K562 (cell line): Measurements from ENCODE around the gene CACNA1C. TPM values are rescaled to one million over a fixed set of nuclear protein-coding genes. Genes with fewer than 3 reads are reported as not detected.
A peak's percentile ranks its signal among the peaks of the same experiment; 100 is the strongest.

ENCODE experiments used
- ATAC-seq: fragments of 200-7000 bp; cut with Tn5 transposase; 3 replicates; pipeline ENCODE4 v1.9.1; 2020; ENCODE audit warnings: moderate library complexity
- BruUV-seq: library from RNA; stranded (reverse); fragments of 400-500 nt; replicated peaks from 2 replicates; lab custom pipeline; 2021; lab: Mats Ljungman, UMichigan
- CTCF ChIA-PET: fragments of 300-600 bp; formaldehyde crosslinking; extraction: SDS; loops from one replicate; lab custom pipeline; 2021; ENCODE audit warnings: low intra/inter-chr PET ratio; lab: Yijun Ruan, JAX
- POLR2A ChIA-PET: fragments of 300-600, 350-650 bp; sonication (Branson Sonifier 250); formaldehyde crosslinking; extraction: SDS; loops from one replicate; lab custom pipeline; 2021; ENCODE audit warnings: antibody characterized with exemption, inconsistent platforms; lab: Yijun Ruan, JAX
- DNase-seq, 4 experiments: peaks; one replicate each; pipeline versions ENCODE4 v3.0.0 to v3.0.0-alpha.2; 2011 to 2018; ENCODE audit warnings: low spot score in 3 of 4, mixed read lengths in 3 of 4; ENCODE audit errors: extremely low read depth in 1 of 4
- FAIRE-seq: peaks from 2 replicates; lab custom pipeline; 2011; peaks lifted over from hg19 to GRCh38; lab: Jason Lieb, UNC
- H2AFZ ChIP-seq: 2 replicates; pipeline ENCODE4 v1.6.0; 2011; ENCODE audit warnings: low read depth, low read length, control low read depth, inconsistent platforms
- H3K27ac ChIP-seq: fragments of 200-600 bp; 3 replicates; pipeline ENCODE4 v1.8.0; 2011; ENCODE audit warnings: low read depth, mild to moderate bottlenecking, control low read depth, inconsistent platforms, low read length, moderate library complexity, mixed read lengths; ENCODE audit errors: extremely low read depth
- H3K27me3 ChIP-seq, 2 experiments: fragments of 300-600 bp in 1 of 2; 2 replicates in 1 of 2; 3 replicates in 1 of 2; pipeline versions ENCODE4 v1.6.0 to v1.8.0; 2011; ENCODE audit warnings: inconsistent platforms in 2 of 2, low read length in 2 of 2, mild to moderate bottlenecking in 1 of 2, mixed read lengths in 1 of 2, moderate library complexity in 1 of 2; ENCODE audit not compliant: control insufficient read depth in 2 of 2, insufficient read depth in 2 of 2
- H3K36me3 ChIP-seq: fragments of 300-600 bp; 3 replicates; pipeline ENCODE4 v1.8.0; 2011; ENCODE audit warnings: mild to moderate bottlenecking, low read length, inconsistent platforms; ENCODE audit not compliant: control insufficient read depth, insufficient read depth
- H3K4me1 ChIP-seq, 2 experiments: fragments of 200-600 bp in 1 of 2; replicated peaks in 1 of 2; 2 replicates in 1 of 2; 3 replicates in 1 of 2; pipeline versions ENCODE4 v1.5.1 to v1.8.0; 2011; ENCODE audit warnings: inconsistent platforms in 2 of 2, low read length in 2 of 2, mild to moderate bottlenecking in 1 of 2, mixed read lengths in 1 of 2, moderate library complexity in 1 of 2; ENCODE audit not compliant: control insufficient read depth in 2 of 2, insufficient read depth in 2 of 2
- H3K4me2 ChIP-seq: 2 replicates; pipeline ENCODE4 v1.6.1; 2011; ENCODE audit warnings: low read length, control low read depth, inconsistent platforms, mixed read lengths; ENCODE audit not compliant: insufficient read depth
- H3K4me3 ChIP-seq: fragments of 200-600 bp; sonication (generic), shearing (Covaris generic); 2 replicates; pipeline ENCODE4 v1.5.1; 2016; ENCODE audit warnings: control low read depth, inconsistent platforms
- H3K79me2 ChIP-seq: fragments of 200-600 bp; 3 replicates; pipeline ENCODE4 v1.8.0; 2011; ENCODE audit warnings: low read length, inconsistent platforms; ENCODE audit not compliant: control insufficient read depth, insufficient read depth
- H3K9ac ChIP-seq, 2 experiments: 2 replicates each; pipeline versions ENCODE4 v1.6.0 to v1.6.1; 2011; ENCODE audit warnings: low read depth in 2 of 2, low read length in 2 of 2, control low read depth in 1 of 2, inconsistent platforms in 1 of 2, mild to moderate bottlenecking in 1 of 2, mixed read lengths in 1 of 2; ENCODE audit not compliant: insufficient read depth in 1 of 2
- H3K9me1 ChIP-seq: one replicate; pipeline ENCODE4 v1.6.0; 2011; ENCODE audit warnings: inconsistent platforms, mild to moderate bottlenecking, low read length, moderate library complexity; ENCODE audit not compliant: control insufficient read depth, insufficient read depth
- H3K9me3 ChIP-seq: replicated peaks from 2 replicates; pipeline ENCODE4 v1.5.1; 2011; ENCODE audit warnings: low read depth, low read length, inconsistent platforms; ENCODE audit not compliant: control insufficient read depth, insufficient read depth
- H4K20me1 ChIP-seq: replicated peaks from 2 replicates; pipeline ENCODE4 v1.6.1; 2011; ENCODE audit warnings: low read length, inconsistent platforms, mixed read lengths; ENCODE audit not compliant: control insufficient read depth, insufficient read depth
- CTCF ChIP-seq, 3 experiments: IDR thresholded peaks in 2 of 3; conservative IDR thresholded peaks in 1 of 3; 2 replicates each; pipeline ENCODE4 v1.5.1; 2011 to 2012; ENCODE audit warnings: low read length in 3 of 3, mild to moderate bottlenecking in 3 of 3, control low read depth in 2 of 3, improper control_type of control experiment in 1 of 3, inconsistent platforms in 1 of 3, low read depth in 1 of 3, mixed read lengths in 1 of 3, moderate library complexity in 1 of 3; ENCODE audit not compliant: insufficient read depth in 2 of 3
- FIP1L1 ChIP-seq: fragments of 200-400 bp; formaldehyde crosslinking; IDR thresholded peaks from 2 replicates; pipeline ENCODE4 v1.6.1; 2018; ENCODE audit warnings: mild to moderate bottlenecking, low read depth, low read length; ENCODE audit not compliant: poor library complexity, severe bottlenecking
- GABPB2 ChIP-seq: fragments of 250-450 bp; sonication (Bioruptor Pico); conservative IDR thresholded peaks from 2 replicates; pipeline ENCODE4 v1.5.1; 2021; ENCODE audit warnings: mild to moderate bottlenecking
- JUN ChIP-seq, 2 experiments: sonication (generic) in 1 of 2; formaldehyde crosslinking in 1 of 2; IDR thresholded peaks; 2 replicates each; pipeline versions ENCODE4 v1.6.1 to v1.8.0; 2012 to 2022; ENCODE audit warnings: borderline replicate concordance in 2 of 2, mild to moderate bottlenecking in 2 of 2, improper control_type of control experiment in 1 of 2, low read depth in 1 of 2, low read length in 1 of 2, missing genetic modification reagents in 1 of 2
- LCOR ChIP-seq: sonication (generic); formaldehyde crosslinking; IDR thresholded peaks from 2 replicates; pipeline ENCODE4 v1.8.0; 2022; ENCODE audit warnings: mild to moderate bottlenecking, missing genetic modification reagents
- MYBL2 ChIP-seq, 2 experiments: fragments of 450-650 bp in 1 of 2; sonication (generic) in 1 of 2; formaldehyde crosslinking in 1 of 2; IDR thresholded peaks; 2 replicates each; pipeline versions ENCODE4 v1.6.1 to v1.8.1; 2017 to 2022; ENCODE audit warnings: borderline replicate concordance in 1 of 2, inconsistent platforms in 1 of 2, low read depth in 1 of 2, mild to moderate bottlenecking in 1 of 2, missing genetic modification reagents in 1 of 2, moderate library complexity in 1 of 2
- SIX5 ChIP-seq, 2 experiments: IDR thresholded peaks; 2 replicates each; pipeline ENCODE4 v1.6.1; 2011; ENCODE audit warnings: low read length in 2 of 2, borderline replicate concordance in 1 of 2, low read depth in 1 of 2, mild to moderate bottlenecking in 1 of 2, moderate library complexity in 1 of 2; ENCODE audit not compliant: insufficient read depth in 1 of 2
- SMC3 ChIP-seq: conservative IDR thresholded peaks from 2 replicates; pipeline ENCODE4 v1.6.1; 2011; ENCODE audit warnings: low read depth, low read length, improper control_type of control experiment; ENCODE audit not compliant: insufficient read depth
- ZNF717 ChIP-seq: fragments of 250-450 bp; sonication (Bioruptor Pico); IDR thresholded peaks from 2 replicates; pipeline ENCODE4 v1.5.0; 2021
- WGBS: fragments of 100-300 bp; shearing (Covaris generic); methylation state at CpG from one replicate; pipeline ENCODE4 v1.1.6; 2016; ENCODE audit warnings: low coverage, mixed read lengths; ENCODE audit not compliant: insufficient coverage; ENCODE audit errors: missing lambda C conversion rate; 5-methylcytosine and 5-hydroxymethylcytosine counted together
- in situ Hi-C: fragments of 300-500 bp; cut with MboI; formaldehyde crosslinking; loops from 4 replicates; pipeline ENCODE4 v1.15.0; 2018; ENCODE audit warnings: inconsistent platforms, mixed read lengths
- intact Hi-C: fragments of 100-400 bp; cut with micrococcal nuclease; formaldehyde crosslinking; loops from 2 replicates; pipeline ENCODE4 v1.14.2; 2022
- polyA plus RNA-seq, 8 experiments: library from polyadenylated mRNA; depleted of rRNA in 4 of 8; stranded (reverse) in 5 of 8; unstranded in 3 of 8; fragments of >200 nt; fragmentation: Nextera tagmentation in 2 of 8; fragmentation: Illumina TruSeq in 1 of 8; extraction: Ambion mirVana in 2 of 8; extraction: Trizol in 1 of 8; gene quantifications; 2 replicates each; pipeline versions ENCODE4 v1.2.1 to v1.2.3, GENCODE V29; 2011 to 2014; ENCODE audit warnings: inconsistent platforms in 1 of 8, missing spikeins in 1 of 8
- total RNA-seq, 7 experiments: library from RNA; depleted of rRNA in 6 of 7; stranded (reverse); fragments of >200 nt in 6 of 7; fragmentation: Illumina TruSeq in 2 of 7; extraction: Trizol in 2 of 7; gene quantifications; 2 replicates each; pipeline versions ENCODE4 v1.2.1 to v1.2.3, GENCODE V29; 2011 to 2021; ENCODE audit warnings: low replicate concordance in 1 of 7

Gene CACNA1C
- total and polyA plus RNA-seq, 9 of the 15 experiments (the other 6 are each of a cell fraction or from before 2014, with no cell fraction given): not detected

GRCh38 chr12:2057041-2057794 is 4.4 kb downstream of the CACNA1C start (continued):
- peak; percentile 70 to 80 (median 72) for TF ChIP-seq CTCF (IDR thresholded peaks at IDR 0.05 in 2 of 3, conservative IDR thresholded peaks at IDR 0.05 in 1 of 3; ENCODE audit: insufficient read depth in 2 of 3, low read depth in 1 of 3, low read length in 3 of 3)
- TF ChIP-seq MYBL2 (IDR thresholded peaks at IDR 0.05; ENCODE audit: low read depth): no peak
- TF ChIP-seq MYBL2 (CRISPR knock-in tag; IDR thresholded peaks at IDR 0.05; ENCODE audit: borderline replicate concordance): no peak
- TF ChIP-seq SMC3: peak; percentile 35; the same call in 1 of the 2 replicates
- TF ChIP-seq, all 486 proteins: peak for 8

- in situ Hi-C loops: loop anchor here (10.0 to 25.0 kb wide), 2 partner anchors 229 to 527 kb away; no protein-coding TSS in a partner anchor
Observed at GRCh38 chr12:2057795-2058408, 5.1 kb downstream of the CACNA1C start.

More at GRCh38 chr12:2057795-2058408, 5.1 kb downstream of the CACNA1C start:
- Histone ChIP-seq H3K79me2 (no peaks in the 10 kb centered on the region), H3K9ac (no peak overlapping the region), H4K20me1 (no peaks in the 10 kb centered on the region), H3K27me3 (peaks cover 0 to 28% of the 10 kb centered on the region in 2 experiments; a peak in 3 of 5 replicates), H2AFZ (no peak overlapping the region), H3K9me3 (no peaks in the 10 kb centered on the region), H3K4me1 (no peaks in the 10 kb centered on the region), H3K4me2 (no peak overlapping the region), H3K9me1 (no peaks in the 10 kb centered on the region), H3K36me3 (no peaks in the 10 kb centered on the region), H3K27ac (no peak overlapping the region), H3K4me3 (no peak overlapping the region)
- TF ChIP-seq FIP1L1 (no peak), GABPB2 (CRISPR knock-in tag) (no peak), LCOR (CRISPR knock-in tag) (no peak), ZNF717 (CRISPR knock-in tag) (no peak), SIX5 (IDR thresholded peaks at IDR 0.05; ENCODE audit: borderline replicate concordance in 1 of 2, insufficient read depth in 1 of 2, low read depth in 1 of 2, low read length in 2 of 2) (no peak), JUN (IDR thresholded peaks at IDR 0.05; ENCODE audit: borderline replicate concordance, low read depth, low read length) (no peak), JUN (CRISPR knock-in tag; IDR thresholded peaks at IDR 0.05; ENCODE audit: borderline replicate concordance) (no peak)
- ATAC-seq (no peak), FAIRE-seq (no peak), DNase-seq (no peak)
- ChIA-PET CTCF (interaction anchor here (0.6 kb wide), 1 partner anchor 1217 kb away, joined by 4 read pairs; no protein-coding TSS in a partner anchor), POLR2A (no interaction called here)
- 3% methylated on average over 8 of the region's 8 CpGs for WGBS
- BruUV-seq: no TSS peak
- intact Hi-C loops: loop anchor here (5.0 kb wide), 2 partner anchors 224 to 524 kb away; no protein-coding TSS in a partner anchor
